Breast epithelium (tissue), 4 donors: ENCODE results near the gene GPR137C. TPM values are rescaled to one million over a fixed set of nuclear protein-coding genes. Genes with fewer than 3 reads are reported as not detected.

ENCODE experiments used
- DNase-seq, 2 donors: peaks; one replicate each; pipeline ENCODE4 v3.0.0-alpha.2; 2019; ENCODE audit warnings: low spot score in 2 of 2
- H3K27ac ChIP-seq, 2 donors: fragments of 200-600 bp; sonication (generic) in 1 of 2; one replicate each; pipeline ENCODE4 v1.5.1; 2016 to 2019; ENCODE audit warnings: mild to moderate bottlenecking in 1 of 2
- H3K27me3 ChIP-seq, 2 donors: fragments of 200-600 bp; sonication (generic) in 1 of 2; one replicate each; pipeline versions ENCODE4 v1.5.1 to v1.6.0; 2017 to 2019; ENCODE audit warnings: control low read depth in 1 of 2, mild to moderate bottlenecking in 1 of 2
- H3K36me3 ChIP-seq: fragments of 200-600 bp; one replicate; pipeline ENCODE4 v1.5.1; 2019
- H3K4me1 ChIP-seq, 2 donors: fragments of 200-600 bp; sonication (generic); one replicate each; pipeline ENCODE4 v1.5.1; 2016 to 2019; ENCODE audit warnings: control low read depth in 1 of 2
- H3K4me3 ChIP-seq, 3 donors: fragments of 200-600 bp; sonication (generic); 1 replicate in 2 of 3; 2 replicates in 1 of 3; pipeline ENCODE4 v1.5.1; 2016 to 2019; ENCODE audit warnings: mild to moderate bottlenecking in 3 of 3, moderate library complexity in 2 of 3
- H3K9me3 ChIP-seq, 2 donors: fragments of 200-600 bp; sonication (generic) in 1 of 2; one replicate each; pipeline ENCODE4 v1.5.1; 2016 to 2019; ENCODE audit warnings: control low read depth in 1 of 2
- POLR2A ChIP-seq: fragments of 450-650 bp; IDR thresholded peaks from one replicate; pipeline ENCODE4 v1.6.1; 2016; ENCODE audit warnings: antibody characterized with exemption, mild to moderate bottlenecking, moderate library complexity
- POLR2AphosphoS5 ChIP-seq, 3 donors: sonication (generic); formaldehyde crosslinking; IDR thresholded peaks; one replicate each; pipeline ENCODE4 v1.6.1; 2017; ENCODE audit warnings: antibody characterized with exemption in 3 of 3
- intact Hi-C: fragments of 100-400 bp; cut with DNase I; formaldehyde crosslinking; loops from one replicate; pipeline ENCODE4 v1.15.1; 2023; ENCODE audit warnings: low total_unique reads
- total RNA-seq, 3 donors: library from RNA; depleted of rRNA; stranded (reverse); fragments of >200 nt; gene quantifications; one replicate each; pipeline ENCODE4 v1.1.0, GENCODE V29; 2016
- TF ChIP-seq, protein P1 (sequence below), 3 donors: fragments of 450-650 bp; IDR thresholded peaks; one replicate each; pipeline ENCODE4 v1.5.1; 2016 to 2017; ENCODE audit warnings: antibody characterized with exemption in 3 of 3, mild to moderate bottlenecking in 3 of 3, moderate library complexity in 3 of 3

GPR137C gene
- total RNA-seq, 3 donors from 2014 or later, result 0.33 to 1.2 (median 0.80) TPM

DNA sequence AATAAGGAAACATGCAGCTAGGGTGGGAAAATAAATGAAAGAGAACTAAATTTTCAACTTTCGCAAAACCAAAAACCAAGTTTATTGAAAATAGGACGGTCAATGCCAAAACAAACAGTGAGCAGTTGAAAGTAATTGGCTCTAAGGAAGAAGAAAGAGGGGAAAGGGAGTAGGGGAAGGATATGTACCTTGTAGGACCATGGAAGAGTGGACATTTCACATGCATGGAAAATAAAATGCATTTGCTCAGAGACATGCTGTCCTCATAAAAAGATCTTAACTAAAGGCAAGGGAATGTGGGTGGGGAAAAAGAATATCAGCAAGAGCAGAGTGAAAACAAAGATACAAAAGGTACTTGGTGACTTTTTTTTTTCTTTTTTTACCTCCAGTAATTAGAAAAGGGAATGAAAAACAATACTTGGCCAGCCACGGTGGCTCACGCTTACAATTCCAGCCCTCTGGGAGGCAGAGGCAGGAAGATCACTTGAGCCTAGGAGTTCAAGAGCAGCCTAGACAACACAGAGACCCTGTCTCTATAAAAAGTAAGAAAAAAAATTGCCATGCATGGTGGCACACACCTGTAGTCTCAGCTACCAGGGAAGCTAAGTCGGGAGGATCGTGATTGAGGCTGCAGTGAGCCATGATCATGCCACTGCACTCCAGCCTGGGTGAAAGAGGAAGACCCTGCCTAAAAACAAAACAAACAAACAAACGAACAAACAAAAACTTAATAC is 6.9 kb upstream of the GPR137C start:
- no peaks in the 10 kb centered on the region for H3K27me3 ChIP-seq
- H3K36me3 ChIP-seq, result peaks cover 13% of the 10 kb centered on the region
- no peaks in the 10 kb centered on the region for H3K4me1 ChIP-seq
- no peak overlapping the region for H3K27ac ChIP-seq
- H3K4me3 ChIP-seq, result no peak overlapping the region
- H3K9me3 ChIP-seq, result no peaks in the 10 kb centered on the region
- intact Hi-C loops, result no loop called here
- TF ChIP-seq, protein P1, sequence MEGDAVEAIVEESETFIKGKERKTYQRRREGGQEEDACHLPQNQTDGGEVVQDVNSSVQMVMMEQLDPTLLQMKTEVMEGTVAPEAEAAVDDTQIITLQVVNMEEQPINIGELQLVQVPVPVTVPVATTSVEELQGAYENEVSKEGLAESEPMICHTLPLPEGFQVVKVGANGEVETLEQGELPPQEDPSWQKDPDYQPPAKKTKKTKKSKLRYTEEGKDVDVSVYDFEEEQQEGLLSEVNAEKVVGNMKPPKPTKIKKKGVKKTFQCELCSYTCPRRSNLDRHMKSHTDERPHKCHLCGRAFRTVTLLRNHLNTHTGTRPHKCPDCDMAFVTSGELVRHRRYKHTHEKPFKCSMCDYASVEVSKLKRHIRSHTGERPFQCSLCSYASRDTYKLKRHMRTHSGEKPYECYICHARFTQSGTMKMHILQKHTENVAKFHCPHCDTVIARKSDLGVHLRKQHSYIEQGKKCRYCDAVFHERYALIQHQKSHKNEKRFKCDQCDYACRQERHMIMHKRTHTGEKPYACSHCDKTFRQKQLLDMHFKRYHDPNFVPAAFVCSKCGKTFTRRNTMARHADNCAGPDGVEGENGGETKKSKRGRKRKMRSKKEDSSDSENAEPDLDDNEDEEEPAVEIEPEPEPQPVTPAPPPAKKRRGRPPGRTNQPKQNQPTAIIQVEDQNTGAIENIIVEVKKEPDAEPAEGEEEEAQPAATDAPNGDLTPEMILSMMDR (IDR thresholded peaks at IDR 0.05), result no peak
- TF ChIP-seq POLR2A (no peak), POLR2AphosphoS5 (IDR thresholded peaks at IDR 0.05) (no peak)
- DNase-seq, result no peak

GRCh38 chr14:52546318-52546670 is 6.3 kb upstream of the GPR137C start:
- no peak overlapping the region for H3K4me3 ChIP-seq
- no peaks in the 10 kb centered on the region for H3K27me3 ChIP-seq
- H3K9me3 ChIP-seq, result no peaks in the 10 kb centered on the region
- intact Hi-C loops, result no loop called here
- DNase-seq, result no peak
- no peak overlapping the region for H3K27ac ChIP-seq
- peaks cover 13% of the 10 kb centered on the region for H3K36me3 ChIP-seq
- H3K4me1 ChIP-seq, result no peaks in the 10 kb centered on the region
- TF ChIP-seq, protein P1 (IDR thresholded peaks at IDR 0.05), result no peak
- TF ChIP-seq POLR2AphosphoS5 (IDR thresholded peaks at IDR 0.05), result no peak
- no peak for TF ChIP-seq POLR2A

GRCh38 chr14:52547027-52547426 is 5.6 kb upstream of the GPR137C start:
- H3K4me1 ChIP-seq, result no peaks in the 10 kb centered on the region
- H3K36me3 ChIP-seq, result peaks cover 13% of the 10 kb centered on the region
- H3K27ac ChIP-seq, result no peak overlapping the region
- no peak for DNase-seq
- no peaks in the 10 kb centered on the region for H3K9me3 ChIP-seq
- H3K4me3 ChIP-seq, result no peak overlapping the region
- no peaks in the 10 kb centered on the region for H3K27me3 ChIP-seq
- TF ChIP-seq, protein P1 (IDR thresholded peaks at IDR 0.05), result no peak
- TF ChIP-seq POLR2AphosphoS5 (IDR thresholded peaks at IDR 0.05) (no peak), POLR2A (no peak)
- intact Hi-C loops, result no loop called here

DNA sequence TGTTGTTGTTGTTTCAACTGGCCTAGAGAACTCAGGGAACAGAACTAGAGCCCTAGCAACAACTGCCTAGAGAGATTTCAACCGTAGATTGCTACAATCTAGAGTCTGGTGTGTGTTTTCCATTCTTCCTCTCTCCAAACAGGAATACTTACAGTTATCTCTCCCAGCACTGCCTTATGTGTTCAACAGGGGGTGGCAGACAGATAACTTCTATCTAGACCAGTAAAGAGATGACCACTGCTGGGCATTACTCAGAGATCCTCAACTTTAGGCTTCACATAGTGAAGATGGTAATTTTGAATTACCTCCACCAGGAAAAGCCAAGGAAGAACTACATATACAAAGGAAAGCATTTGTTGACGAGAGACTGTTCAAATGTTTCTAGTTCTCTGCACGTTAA is 5.1 kb upstream of the GPR137C start:
- intact Hi-C loops, result no loop called here
- Histone ChIP-seq H3K4me3 (no peak overlapping the region), H3K9me3 (no peaks in the 10 kb centered on the region), H3K27me3 (no peaks in the 10 kb centered on the region), H3K4me1 (no peaks in the 10 kb centered on the region), H3K27ac (no peak overlapping the region), H3K36me3 (peaks cover 12% of the 10 kb centered on the region)
- TF ChIP-seq POLR2A, result no peak
- no peak for TF ChIP-seq POLR2AphosphoS5 (IDR thresholded peaks at IDR 0.05)
- TF ChIP-seq, protein P1 (IDR thresholded peaks at IDR 0.05), result no peak
- DNase-seq, result no peak

DNA sequence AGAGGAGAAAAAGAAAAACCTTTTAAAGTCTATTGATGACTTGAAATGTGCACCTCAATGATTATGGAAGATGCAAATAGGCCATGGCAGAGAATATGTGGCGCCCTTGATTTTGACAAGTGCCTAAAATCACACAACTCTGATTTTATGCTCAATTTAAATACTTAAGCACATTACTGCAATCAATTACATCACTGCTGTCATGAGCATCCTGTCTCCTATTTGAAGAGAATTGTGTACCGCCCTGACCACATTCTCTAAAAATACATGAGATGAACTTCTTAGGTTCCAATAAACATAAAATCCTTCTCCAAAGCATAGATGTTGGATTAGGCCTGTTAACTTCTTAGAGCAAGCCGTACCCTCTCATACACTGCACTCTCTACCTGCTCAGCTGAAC is 2.0 kb upstream of the GPR137C start:
- intact Hi-C loops, result loop anchor here (10.0 kb wide), 1 partner anchor 154 kb away; the partner anchor contains the start of gene PSMC6

More for the DNA sequence above, 2.0 kb upstream of the GPR137C start:
- no peaks in the 10 kb centered on the region for H3K36me3 ChIP-seq
- no peaks in the 10 kb centered on the region for H3K9me3 ChIP-seq
- H3K27me3 ChIP-seq, result no peaks in the 10 kb centered on the region
- peak overlapping the region in 1 of 2 donors; percentile 11 for H3K27ac ChIP-seq
- no peaks in the 10 kb centered on the region for H3K4me1 ChIP-seq
- DNase-seq, result no peak
- TF ChIP-seq POLR2A (no peak), POLR2AphosphoS5 (IDR thresholded peaks at IDR 0.05) (no peak)
- TF ChIP-seq, protein P1 (IDR thresholded peaks at IDR 0.05), result no peak
- no peak overlapping the region for H3K4me3 ChIP-seq
